ENCODE measurements around the gene LTBP1.

GRCh38 chr2:33333433-33333832 is 386.7 kb downstream of the LTBP1 start:
- TF ChIP-seq CTCF (conservative IDR thresholded peaks at IDR 0.05; ENCODE audit: low read depth in 2 of 2) = no peak
- no peak for TF ChIP-seq ZNF331 (CRISPR knock-in tag; IDR thresholded peaks at IDR 0.05; ENCODE audit: low read depth)
- no peak for TF ChIP-seq REST (IDR thresholded peaks at IDR 0.05; ENCODE audit: unreplicated experiment)
- TF ChIP-seq POLR2AphosphoS5 (IDR thresholded peaks at IDR 0.05; ENCODE audit: low read depth) = no peak
- TF ChIP-seq EZH2 (IDR thresholded peaks at IDR 0.05; ENCODE audit: low read depth, unreplicated experiment) = no peak

Data from GM23338 (cell line).